ENCODE results near the gene ZNF592. TPM values are rescaled to one million over a fixed set of nuclear protein-coding genes. Genes with fewer than 3 reads are reported as not detected.
"Not testable (repeated sequence)": the region's sequence is repeated elsewhere in the genome, so short reads cannot be mapped to it uniquely, and the experiment has no call there.

ZNF592 gene
- polyA plus RNA-seq, 2 of the 4 experiments (the other 2 are of a cell fraction): 12.4 to 13.9 TPM

GRCh38 chr15:84752195-84752594 is 3.8 kb downstream of the ZNF592 start:
- TF ChIP-seq TP53 (CRISPR knock-in tag; IDR thresholded peaks at IDR 0.05) (no peak), HDAC2 (IDR thresholded peaks at IDR 0.05) (no peak), RCOR1 (IDR thresholded peaks at IDR 0.05; ENCODE audit: low read depth, low read length) (no peak), FOSB (CRISPR knock-in tag; IDR thresholded peaks at IDR 0.05) (no peak), MAZ (IDR thresholded peaks at IDR 0.05; ENCODE audit: borderline replicate concordance, low read depth, low read length) (no peak), ZFP36 (IDR thresholded peaks at IDR 0.05; ENCODE audit: borderline replicate concordance, partially characterized antibody) (peak; percentile 98), ZNF302 (CRISPR knock-in tag; IDR thresholded peaks at IDR 0.05) (no peak)
- TF ChIP-seq, protein P1, sequence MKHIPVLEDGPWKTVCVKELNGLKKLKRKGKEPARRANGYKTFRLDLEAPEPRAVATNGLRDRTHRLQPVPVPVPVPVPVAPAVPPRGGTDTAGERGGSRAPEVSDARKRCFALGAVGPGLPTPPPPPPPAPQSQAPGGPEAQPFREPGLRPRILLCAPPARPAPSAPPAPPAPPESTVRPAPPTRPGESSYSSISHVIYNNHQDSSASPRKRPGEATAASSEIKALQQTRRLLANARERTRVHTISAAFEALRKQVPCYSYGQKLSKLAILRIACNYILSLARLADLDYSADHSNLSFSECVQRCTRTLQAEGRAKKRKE (CRISPR knock-in tag; IDR thresholded peaks at IDR 0.05; ENCODE audit: low read depth): no peak
- TF ChIP-seq, protein P2, sequence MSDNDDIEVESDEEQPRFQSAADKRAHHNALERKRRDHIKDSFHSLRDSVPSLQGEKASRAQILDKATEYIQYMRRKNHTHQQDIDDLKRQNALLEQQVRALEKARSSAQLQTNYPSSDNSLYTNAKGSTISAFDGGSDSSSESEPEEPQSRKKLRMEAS (IDR thresholded peaks at IDR 0.05): no peak
- H3K4me2 ChIP-seq: peak overlapping the region; percentile 97
- DNase-seq (ENCODE audit: low read depth in 1 of 2, low spot score in 1 of 2) (no peak), ATAC-seq (no peak), FAIRE-seq (no peak)
- ChIA-PET CTCF (interaction anchor here (0.8 to 1.2 kb wide), 8 partner anchors 8 to 183 kb away, joined by 3 to 5 read pairs (median 3); partner anchors contain the start of gene SEC11A), POLR2A (interaction anchor here (0.7 to 1.5 kb wide), 3 partner anchors 17 to 37 kb away, joined by 3 to 8 read pairs (median 4); partner anchors contain the start of gene SEC11A)
- 48% methylated on average over 1 of the region's 1 CpG for WGBS (ENCODE audit: missing lambda C conversion rate)
- H3K4me3 ChIP-seq: no peak overlapping the region
- peaks cover 67% of the 10 kb centered on the region for H3K4me1 ChIP-seq
- H3K27ac ChIP-seq: peak overlapping the region in 1 of 2 experiments; percentile 30; a peak in 4 of 6 replicates
- H3K9me3 ChIP-seq: no peaks in the 10 kb centered on the region

GRCh38 chr15:84752700-84753099 is 4.3 kb downstream of the ZNF592 start:
- 20% methylated on average over 3 of the region's 3 CpGs for WGBS (ENCODE audit: missing lambda C conversion rate)
- ChIA-PET CTCF (interaction anchor here (0.8 to 1.2 kb wide), 8 partner anchors 9 to 183 kb away, joined by 3 to 5 read pairs (median 3); partner anchors contain the start of gene SEC11A), POLR2A (interaction anchor here (0.7 to 1.5 kb wide), 2 partner anchors 36 to 38 kb away, joined by 3 to 8 read pairs; partner anchors contain the start of gene SEC11A)
- H3K27ac ChIP-seq: peak overlapping the region in 1 of 2 experiments; percentile 30; a peak in 4 of 6 replicates
- no peak overlapping the region for H3K4me3 ChIP-seq
- FAIRE-seq (no peak), DNase-seq (ENCODE audit: low read depth in 1 of 2, low spot score in 1 of 2) (no peak), ATAC-seq (no peak)
- peaks cover 66% of the 10 kb centered on the region for H3K4me1 ChIP-seq
- no peaks in the 10 kb centered on the region for H3K9me3 ChIP-seq
- peak overlapping the region; percentile 97 for H3K4me2 ChIP-seq
- no peak for TF ChIP-seq TP53 (CRISPR knock-in tag; IDR thresholded peaks at IDR 0.05)
- no peak for TF ChIP-seq EHF (CRISPR knock-in tag; IDR thresholded peaks at IDR 0.05)
- no peak for TF ChIP-seq EHMT2 (IDR thresholded peaks at IDR 0.05; ENCODE audit: low read depth)
- no peak for TF ChIP-seq HOXB5 (CRISPR knock-in tag; IDR thresholded peaks at IDR 0.05)
- TF ChIP-seq RCOR1 (IDR thresholded peaks at IDR 0.05; ENCODE audit: low read depth, low read length): no peak
- no peak for TF ChIP-seq REST (IDR thresholded peaks at IDR 0.05)
- TF ChIP-seq HEYL (CRISPR knock-in tag; IDR thresholded peaks at IDR 0.05): no peak
- no peak for TF ChIP-seq RAD21 (conservative IDR thresholded peaks at IDR 0.05 in 1 of 2, IDR thresholded peaks at IDR 0.05 in 1 of 2)

DNA sequence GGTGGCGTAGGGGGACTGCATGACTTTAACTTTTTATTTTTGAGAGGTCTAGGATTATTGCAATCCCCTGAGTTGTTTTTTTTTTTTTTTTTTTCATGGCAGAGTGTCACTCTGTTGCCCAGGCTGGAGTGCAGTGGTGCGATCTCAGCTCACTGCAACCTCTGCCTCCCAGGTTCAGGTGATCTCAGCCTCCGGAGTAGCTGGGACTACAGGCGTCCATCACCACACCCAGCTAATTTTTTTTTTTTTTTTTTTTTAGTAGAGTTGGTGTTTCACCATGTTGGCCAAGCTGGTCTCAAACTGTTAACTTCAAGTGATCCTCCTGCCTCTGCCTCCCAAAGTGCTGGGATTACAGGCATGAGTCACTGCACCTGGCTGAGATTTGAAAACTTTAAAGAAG is 6.5 kb downstream of the ZNF592 start:
- ATAC-seq; H3K27ac ChIP-seq; H3K4me2 ChIP-seq; H3K9me3 ChIP-seq; H3K4me3 ChIP-seq; DNase-seq (ENCODE audit: low read depth in 1 of 2, low spot score in 1 of 2); FAIRE-seq: not testable (repeated sequence)
- ChIA-PET POLR2A (interaction anchor here (1.2 kb wide), 1 partner anchor 39 kb away, joined by 3 read pairs; the partner anchor contains the start of gene SEC11A), CTCF (interaction anchor here (0.6 to 1.5 kb wide), 6 partner anchors 49 to 323 kb away, joined by 3 to 4 read pairs (median 3); no protein-coding TSS in a partner anchor)
- H3K4me1 ChIP-seq: peaks cover 69% of the 10 kb centered on the region
- 84% methylated on average over 4 of the region's 4 CpGs for WGBS (ENCODE audit: missing lambda C conversion rate)
